PC-3 (cell line): ENCODE measurements around the gene GEMIN5.

Source experiments
- EZH2 ChIP-seq: fragments of 300-600 bp; sonication (generic); IDR thresholded peaks from one replicate; pipeline ENCODE4 v1.6.1; 2017; ENCODE audit warnings: antibody characterized with exemption, mild to moderate bottlenecking, low read length; ENCODE audit not compliant: unreplicated experiment
- EZH2phosphoT487 ChIP-seq: fragments of 300-600 bp; sonication (generic); IDR thresholded peaks from 2 replicates; pipeline ENCODE4 v1.6.1; 2018; ENCODE audit warnings: mild to moderate bottlenecking, antibody characterized with exemption, low read length, borderline replicate concordance
- TF ChIP-seq, protein P1 (sequence below): fragments of 300-600 bp; sonication (generic); conservative IDR thresholded peaks from 2 replicates; pipeline ENCODE4 v1.5.1; 2017; ENCODE audit warnings: antibody characterized with exemption, low read depth, mild to moderate bottlenecking, low read length

DNA sequence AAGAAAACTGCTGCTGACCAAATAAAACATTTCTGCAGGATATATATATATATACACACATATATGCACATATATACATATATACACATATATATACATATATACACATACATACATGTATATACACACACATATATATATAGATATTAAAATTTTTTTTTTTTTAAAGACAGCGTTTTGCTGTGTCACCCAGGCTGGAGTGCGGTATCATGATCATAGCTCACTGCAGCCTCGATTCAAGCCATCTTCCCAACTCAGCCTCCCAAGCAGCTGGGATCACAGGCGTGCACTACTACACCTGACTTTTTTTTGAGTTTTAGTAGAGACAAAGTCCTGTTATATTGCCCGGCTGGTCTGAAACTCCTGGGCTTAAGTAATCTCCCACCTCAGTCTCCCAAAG, 5.5 kb upstream of the GEMIN5 start:
- TF ChIP-seq, protein P1, sequence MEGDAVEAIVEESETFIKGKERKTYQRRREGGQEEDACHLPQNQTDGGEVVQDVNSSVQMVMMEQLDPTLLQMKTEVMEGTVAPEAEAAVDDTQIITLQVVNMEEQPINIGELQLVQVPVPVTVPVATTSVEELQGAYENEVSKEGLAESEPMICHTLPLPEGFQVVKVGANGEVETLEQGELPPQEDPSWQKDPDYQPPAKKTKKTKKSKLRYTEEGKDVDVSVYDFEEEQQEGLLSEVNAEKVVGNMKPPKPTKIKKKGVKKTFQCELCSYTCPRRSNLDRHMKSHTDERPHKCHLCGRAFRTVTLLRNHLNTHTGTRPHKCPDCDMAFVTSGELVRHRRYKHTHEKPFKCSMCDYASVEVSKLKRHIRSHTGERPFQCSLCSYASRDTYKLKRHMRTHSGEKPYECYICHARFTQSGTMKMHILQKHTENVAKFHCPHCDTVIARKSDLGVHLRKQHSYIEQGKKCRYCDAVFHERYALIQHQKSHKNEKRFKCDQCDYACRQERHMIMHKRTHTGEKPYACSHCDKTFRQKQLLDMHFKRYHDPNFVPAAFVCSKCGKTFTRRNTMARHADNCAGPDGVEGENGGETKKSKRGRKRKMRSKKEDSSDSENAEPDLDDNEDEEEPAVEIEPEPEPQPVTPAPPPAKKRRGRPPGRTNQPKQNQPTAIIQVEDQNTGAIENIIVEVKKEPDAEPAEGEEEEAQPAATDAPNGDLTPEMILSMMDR, result no peak
- no peak for TF ChIP-seq EZH2
- no peak for TF ChIP-seq EZH2phosphoT487
